DND-41 (cell line): ENCODE measurements around the gene BACH1.

Experiments used
- CTCF ChIP-seq: IDR thresholded peaks from 2 replicates; pipeline ENCODE4 v1.5.1; 2012; ENCODE audit warnings: borderline replicate concordance, low read length, moderate library complexity, mild to moderate bottlenecking; ENCODE audit not compliant: poor library complexity, severe bottlenecking; ENCODE audit errors: extremely low read depth
- EZH2 ChIP-seq: IDR thresholded peaks from 3 replicates; pipeline ENCODE4 v1.6.1; 2012; ENCODE audit warnings: borderline replicate concordance, low read depth, mild to moderate bottlenecking, moderate library complexity, low read length, inconsistent platforms; ENCODE audit not compliant: severe bottlenecking

DNA sequence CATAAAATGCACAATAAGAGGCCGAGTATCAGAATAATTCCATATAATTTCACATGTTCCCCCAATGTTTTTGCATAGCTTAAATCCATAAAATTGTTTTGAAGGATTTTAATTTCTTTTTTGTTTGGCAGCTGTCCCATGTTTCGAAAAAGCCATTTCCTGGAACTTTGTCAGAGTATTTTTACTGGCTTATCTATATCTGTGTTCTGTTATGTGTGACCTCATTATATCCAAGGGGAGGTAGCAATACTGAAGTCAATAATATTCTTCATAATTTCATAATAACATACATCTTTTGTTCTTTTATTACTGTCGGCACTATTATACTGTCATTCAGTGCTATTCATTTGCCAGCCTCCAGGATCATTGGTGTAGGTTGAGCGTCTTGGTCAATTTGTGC, 9.4 kb upstream of the BACH1 start:
- no peak for TF ChIP-seq CTCF
- no peak for TF ChIP-seq EZH2
